Head of caudate nucleus (tissue), 42 donors: ENCODE data around the gene PBRM1.
"Not testable (repeated sequence)": the region's sequence is repeated elsewhere in the genome, so short reads cannot be mapped to it uniquely, and the experiment has no call there.

Source experiments
- DNase-seq, 42 donors: peaks; one replicate each; pipeline versions ENCODE4 v3.0.0 to v3.0.0-alpha.2; 2020 to 2021; ENCODE audit warnings: mixed read lengths in 7 of 42
- intact Hi-C: fragments of 100-400 bp; cut with DNase I; formaldehyde crosslinking; loops from one replicate; pipeline ENCODE4 v1.15.0; 2022

PBRM1 gene

DNA sequence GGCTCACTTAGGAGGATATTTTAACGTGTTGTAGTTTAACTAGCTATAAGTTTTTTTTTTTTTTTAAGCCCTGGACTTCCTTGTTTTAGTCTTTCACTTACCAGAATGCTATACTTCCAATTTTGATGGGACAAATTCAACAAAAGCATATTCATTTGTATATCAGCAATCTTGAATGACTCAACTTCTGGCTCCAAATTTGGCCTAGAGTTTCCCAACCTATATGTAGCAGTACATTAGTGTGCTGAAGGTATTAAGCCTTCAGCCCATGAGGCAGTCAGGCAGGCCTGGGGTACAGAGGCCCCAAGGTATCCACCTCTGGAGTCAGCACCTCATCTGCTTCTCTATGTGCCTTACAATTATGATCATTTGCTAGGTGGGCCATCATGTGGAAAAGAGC, 5.9 kb downstream of the PBRM1 start:
- intact Hi-C loops: loop anchor here (10.0 kb wide), 2 partner anchors 75 to 205 kb away; no protein-coding TSS in a partner anchor
- DNase-seq: no peak

DNA sequence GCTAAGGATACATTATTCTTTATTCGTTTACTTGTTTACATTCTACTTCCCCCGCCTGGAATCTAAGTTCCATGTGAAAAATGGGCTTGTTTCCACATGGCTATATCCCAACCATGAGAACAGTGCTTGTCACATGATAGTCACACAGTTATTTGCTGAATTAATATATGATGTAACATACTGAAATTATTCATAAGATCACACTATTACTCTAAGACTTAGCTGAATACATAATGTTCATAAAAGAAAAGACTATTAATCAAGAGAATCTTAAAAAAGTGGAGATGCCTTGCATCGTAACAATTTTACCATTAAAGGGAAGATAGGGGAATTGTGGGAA, 6.5 kb downstream of the PBRM1 start:
- intact Hi-C loops: loop anchor here (10.0 kb wide), 1 partner anchor 74 kb away; no protein-coding TSS in a partner anchor
- DNase-seq: no peak

DNA sequence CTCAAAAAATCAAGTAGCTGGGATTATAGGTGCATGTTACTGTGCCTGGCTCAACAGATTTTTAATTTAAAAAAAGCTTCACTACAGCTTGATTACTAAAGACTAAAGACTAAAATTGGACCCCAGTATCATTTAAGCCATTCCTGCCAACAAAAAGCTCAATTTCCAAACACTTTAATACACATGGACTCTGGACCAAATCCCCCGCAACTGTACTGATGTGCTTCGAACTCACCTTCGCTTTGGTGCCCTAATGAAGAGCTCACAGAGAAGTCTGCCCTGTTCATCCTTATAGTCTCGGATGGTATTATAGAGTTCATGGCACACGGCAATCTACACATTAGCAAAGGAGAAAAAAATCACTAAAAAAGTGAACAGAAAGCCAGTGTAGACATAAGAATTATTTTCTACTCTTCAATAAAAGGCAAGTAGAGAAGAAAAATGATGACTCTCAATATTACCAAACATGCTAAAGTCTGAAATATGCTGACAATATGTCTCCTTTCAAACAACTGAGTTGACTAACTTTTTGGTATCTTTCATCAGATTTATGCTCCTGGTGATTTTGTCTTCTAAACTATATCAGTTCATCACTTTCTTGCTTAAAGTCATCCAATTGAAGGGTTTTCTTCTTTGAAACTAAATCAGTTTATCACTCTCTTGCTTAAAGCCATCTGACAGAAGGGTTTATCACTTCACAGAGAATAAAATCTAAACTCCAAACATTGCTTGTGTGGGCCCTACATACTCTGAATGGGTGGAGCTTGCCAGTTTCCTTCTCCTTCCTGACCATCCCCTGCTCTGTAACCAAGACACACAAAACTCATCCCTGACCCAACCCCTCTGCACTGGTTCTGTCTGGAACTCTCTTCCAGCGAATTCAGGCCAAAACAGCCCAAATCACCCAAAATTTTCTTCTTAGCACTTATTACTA, 7.2 kb downstream of the PBRM1 start:
- intact Hi-C loops: loop anchor here (10.0 kb wide), 1 partner anchor 74 kb away; no protein-coding TSS in a partner anchor
- no peak for DNase-seq

DNA sequence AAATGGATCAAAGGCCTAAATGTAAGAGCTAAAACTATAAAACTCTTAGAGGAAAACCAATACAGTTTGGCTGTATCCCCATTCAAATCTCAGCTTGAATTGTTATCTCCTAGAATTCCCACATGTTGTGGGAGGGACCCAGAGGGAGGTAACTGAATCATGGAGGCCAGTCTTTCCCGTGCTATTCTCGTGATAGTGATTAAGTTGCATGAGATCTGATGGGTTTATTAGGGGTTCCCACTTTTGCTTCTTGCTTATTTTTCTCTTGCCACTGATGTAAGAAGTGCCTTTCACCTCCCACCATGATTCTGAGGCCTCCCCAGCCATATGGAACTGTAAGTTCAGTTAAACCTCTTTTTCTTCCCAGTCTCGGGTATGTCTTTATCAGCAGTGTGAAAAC, 9.5 kb downstream of the PBRM1 start:
- not testable (repeated sequence) for DNase-seq
- intact Hi-C loops: loop anchor here (10.0 kb wide), 1 partner anchor 71 kb away; no protein-coding TSS in a partner anchor

DNA sequence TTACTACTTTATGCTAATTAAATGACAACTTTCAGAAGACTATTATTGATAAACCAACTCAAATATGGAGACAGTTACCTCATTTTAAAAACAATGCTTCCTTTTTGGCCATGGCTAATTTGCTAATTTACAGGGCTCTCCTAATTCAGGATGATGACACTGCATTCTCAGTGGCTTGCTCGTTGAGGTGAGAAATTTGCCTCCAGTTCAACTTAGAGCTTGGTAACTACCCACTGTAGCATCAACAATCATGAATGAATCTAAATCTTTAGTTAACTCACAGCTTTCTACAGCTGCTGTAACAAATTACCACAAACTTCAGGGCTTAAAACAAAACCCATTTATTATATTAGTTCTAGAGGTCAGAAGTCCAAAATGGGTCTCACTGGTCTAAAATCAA, 14.0 kb downstream of the PBRM1 start:
- intact Hi-C loops: loop anchor here (10.0 kb wide), 1 partner anchor 67 kb away; no protein-coding TSS in a partner anchor
- no peak for DNase-seq

DNA sequence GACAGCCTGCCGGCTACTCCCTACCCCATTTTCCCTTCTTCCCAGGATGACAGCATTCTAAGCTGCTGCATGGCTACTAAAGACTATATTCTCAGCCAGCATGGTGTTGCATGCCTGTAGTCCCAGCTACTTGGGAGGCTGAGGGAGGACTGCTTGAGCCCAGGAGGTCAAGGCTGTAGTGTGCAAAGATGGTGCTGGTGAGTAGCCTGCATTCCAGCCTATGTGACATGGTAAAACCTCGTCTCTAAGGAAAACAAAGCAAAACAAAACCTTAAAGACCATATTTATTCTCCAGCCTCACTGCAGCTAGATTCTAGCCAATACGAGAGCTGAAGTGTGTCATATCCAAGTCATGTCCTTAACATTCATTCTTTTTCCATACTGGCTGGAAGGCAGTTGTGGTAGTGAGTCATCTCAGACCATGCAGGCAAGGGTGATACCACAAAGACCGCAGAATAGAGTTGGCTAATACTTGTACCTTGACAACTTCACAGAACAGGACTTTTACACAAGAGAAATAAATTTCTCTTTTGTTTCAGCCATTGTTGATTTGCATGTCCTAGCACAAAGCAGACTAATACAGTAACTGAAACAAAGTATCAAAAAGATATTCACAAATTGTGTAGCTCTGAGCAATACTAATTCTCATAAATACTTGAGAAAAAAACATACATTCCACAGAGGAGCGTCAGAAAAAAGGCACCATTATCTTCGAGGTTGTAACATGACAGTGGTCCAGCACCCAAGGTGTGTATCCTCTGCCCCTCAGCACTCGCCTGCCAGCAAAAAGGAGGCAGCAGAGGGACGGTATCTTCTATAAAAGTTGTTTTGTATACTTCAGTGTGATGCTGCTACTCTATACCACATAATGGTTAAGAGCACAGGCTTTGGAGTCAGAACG, 14.8 kb downstream of the PBRM1 start:
- DNase-seq: no peak
- intact Hi-C loops: loop anchor here (10.0 kb wide), 1 partner anchor 66 kb away; no protein-coding TSS in a partner anchor

DNA sequence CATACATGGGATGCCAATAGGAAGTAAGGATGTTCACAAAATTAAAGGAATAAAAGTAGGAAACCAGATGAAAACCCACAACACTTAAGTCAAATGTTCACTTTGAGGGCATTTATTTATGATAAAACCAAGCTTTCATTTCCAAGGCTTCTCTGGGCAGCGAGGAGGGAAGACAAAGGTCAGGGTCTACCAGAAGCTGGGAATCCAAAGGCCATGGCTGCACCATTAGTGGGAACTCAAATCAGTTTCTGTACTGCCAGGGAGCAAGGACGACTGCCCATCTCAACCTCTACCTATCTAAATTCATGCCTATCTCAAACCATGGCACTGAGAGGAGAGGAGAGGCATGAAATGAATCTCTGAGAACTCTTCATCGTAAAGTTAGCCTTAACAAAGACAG, 22.6 kb downstream of the PBRM1 start:
- intact Hi-C loops: no loop called here
- no peak for DNase-seq

DNA sequence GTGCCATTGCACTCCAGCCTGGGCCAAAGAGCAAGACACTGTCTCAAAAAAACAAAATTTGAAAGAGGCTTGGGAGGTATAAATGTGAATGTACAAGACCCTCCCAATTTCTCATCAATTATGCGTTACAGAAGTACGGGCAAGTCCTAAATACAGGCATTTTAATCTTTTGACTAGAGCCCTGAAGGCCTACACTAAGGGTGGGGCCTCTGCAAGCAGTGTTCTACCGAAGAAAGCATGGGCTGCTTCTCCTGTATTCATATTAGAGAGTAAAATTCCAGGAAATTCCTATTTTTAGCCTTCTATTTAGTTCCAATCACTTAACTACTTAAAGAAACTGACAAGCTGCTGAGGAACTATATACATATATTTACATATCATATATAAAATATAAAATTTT, 25.7 kb downstream of the PBRM1 start:
- intact Hi-C loops: no loop called here
- DNase-seq: no peak

DNA sequence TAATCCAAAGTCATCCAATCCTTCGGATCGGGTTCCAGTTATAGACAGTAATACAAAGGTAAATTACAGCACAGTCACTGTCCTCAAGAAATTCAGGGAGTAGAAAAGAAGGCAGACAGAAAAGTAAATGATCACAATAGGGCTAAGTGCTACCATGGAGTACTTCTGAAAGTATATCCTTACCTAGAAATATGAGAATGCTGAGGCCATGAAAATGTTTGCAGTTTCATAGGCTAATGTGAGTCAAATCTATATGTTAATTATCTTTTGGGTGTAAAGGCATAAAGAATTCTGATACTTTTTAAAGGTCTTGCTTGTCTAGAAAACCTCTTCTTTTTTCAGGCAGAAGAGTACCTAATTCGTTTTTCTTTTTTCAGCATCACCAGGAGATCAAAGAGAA, 29.8 kb downstream of the PBRM1 start:
- intact Hi-C loops: no loop called here
- no peak for DNase-seq

DNA sequence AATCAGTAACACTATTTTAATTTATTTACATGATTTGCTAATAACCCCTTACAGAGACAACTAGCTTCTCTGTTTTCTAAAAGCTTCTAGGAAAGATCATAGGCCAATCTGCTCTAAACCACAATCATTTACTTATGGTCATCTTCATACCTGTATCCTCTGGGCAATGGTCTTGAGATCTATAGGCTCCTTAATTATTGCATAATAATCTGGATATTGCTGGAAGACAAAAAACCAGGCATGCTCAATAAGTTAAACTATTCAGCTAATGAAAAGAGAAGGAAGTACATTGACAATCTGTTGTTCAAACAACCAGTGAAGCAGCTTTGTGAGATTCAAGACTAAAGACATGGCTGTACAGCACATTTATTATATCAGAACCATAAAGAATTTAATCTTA, 34.1 kb downstream of the PBRM1 start:
- intact Hi-C loops: no loop called here
- DNase-seq: no peak

DNA sequence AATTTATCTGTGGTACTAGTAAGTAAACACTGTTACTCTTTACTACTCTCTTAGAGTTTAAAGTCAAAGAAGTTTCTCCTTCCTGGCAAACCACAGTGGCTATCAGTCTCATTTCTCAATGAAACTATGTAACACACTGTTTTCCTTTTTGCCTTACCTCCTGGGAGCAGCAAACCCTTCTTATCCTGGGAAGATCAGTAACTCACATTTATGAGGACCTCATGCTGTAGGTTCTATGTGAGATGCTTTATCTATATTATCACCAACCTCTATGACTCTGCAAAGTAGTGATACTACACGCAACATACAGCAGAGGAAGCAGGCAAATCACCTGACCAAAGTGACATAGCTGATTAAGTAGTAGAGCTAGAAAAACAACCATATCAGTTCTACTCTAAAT, 35.3 kb downstream of the PBRM1 start:
- intact Hi-C loops: no loop called here
- DNase-seq: no peak

DNA sequence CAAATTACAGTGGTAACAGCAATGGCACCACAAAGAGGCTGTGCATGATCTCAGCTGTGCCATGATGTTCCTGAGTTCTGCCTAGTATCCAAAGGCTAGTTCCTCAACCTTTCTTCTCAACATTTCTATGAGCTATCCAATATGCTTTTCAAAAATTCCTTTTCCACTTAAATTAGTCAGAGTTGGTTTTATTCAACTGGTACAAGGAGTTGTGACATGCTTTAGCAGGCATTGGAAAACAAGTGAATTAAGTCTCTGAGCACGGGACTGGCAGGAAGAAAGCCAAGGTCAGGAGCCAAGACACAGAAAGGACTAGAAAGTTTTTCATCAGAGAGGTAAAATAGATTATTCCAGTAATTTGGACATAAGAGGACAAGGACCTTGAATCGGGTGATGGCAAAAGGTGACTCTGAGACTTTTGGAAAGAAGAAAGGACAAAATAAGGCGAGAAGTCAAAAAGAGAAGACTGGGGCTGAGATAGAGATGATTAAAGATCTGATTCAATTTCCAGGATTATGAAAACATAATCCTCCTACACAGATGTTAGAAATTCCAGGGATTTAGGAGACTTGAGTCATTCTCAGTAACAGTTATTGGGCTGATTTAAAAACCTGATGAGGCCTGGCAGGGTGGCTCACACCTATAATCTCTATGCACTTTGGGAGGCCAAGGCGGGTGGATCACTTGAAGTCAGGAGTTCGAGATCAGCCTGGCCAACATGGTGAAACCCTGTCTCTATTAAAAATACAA, 36.1 kb downstream of the PBRM1 start:
- intact Hi-C loops: no loop called here

DNA sequence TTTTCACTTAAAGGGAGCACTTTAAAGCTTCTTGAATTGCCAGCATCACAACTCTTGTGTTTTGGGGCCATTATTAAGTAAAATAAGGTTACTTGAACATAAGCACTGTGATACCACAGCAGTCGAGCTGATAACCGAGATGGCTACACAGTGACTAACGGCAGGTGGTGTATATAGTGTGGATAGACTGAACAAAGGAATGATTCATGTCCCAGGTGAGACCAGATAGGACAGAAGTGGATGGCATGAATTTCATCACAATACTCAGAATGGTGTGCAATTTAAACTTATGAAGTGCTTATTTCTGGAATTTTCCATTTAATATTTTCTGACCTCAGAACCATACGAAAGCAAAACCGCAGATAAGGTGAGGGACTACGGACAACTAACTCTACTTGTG, 40.2 kb downstream of the PBRM1 start:
- intact Hi-C loops: no loop called here
- no peak for DNase-seq

More for the DNA sequence above, 36.1 kb downstream of the PBRM1 start:
- no peak for DNase-seq

DNA sequence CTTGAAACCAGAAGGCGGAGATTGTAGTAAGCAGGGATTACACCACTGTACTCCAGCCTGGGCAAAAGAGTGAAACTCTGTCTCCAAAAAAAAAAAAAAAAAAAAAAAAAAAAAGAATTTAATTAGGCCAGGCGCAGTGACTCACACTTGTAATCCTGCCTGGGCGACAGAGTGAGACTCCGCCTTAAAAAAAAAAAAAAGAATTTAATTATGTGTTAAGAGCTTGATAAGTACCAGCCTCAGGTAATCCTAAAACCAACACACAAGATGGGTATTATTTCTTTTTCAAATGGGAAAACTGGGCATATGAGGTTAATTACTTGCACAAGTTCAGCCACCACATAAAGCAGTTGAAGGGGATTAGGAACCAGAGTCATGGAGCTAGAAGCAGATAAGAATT, 49.0 kb downstream of the PBRM1 start:
- peak in 1 of 42 donors; percentile 7 for DNase-seq
- intact Hi-C loops: no loop called here

DNA sequence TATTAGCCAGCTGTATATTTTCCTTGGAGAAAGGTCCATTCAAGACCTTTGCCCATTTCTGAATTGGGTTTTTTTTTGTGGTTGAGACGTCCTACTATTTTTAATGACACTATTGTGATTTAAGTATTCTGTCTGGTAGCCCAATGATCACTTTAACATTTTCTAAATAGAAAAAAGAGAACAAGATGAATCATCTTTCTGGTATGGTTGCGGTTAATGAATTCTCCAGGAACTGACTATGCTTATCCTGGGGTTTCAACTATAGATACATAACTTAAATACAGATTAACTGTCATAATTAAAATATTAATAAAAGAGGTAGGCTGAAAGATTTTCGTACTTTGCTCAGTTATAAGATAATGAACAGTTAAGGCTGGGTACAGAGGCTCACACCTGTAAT, 51.9 kb downstream of the PBRM1 start:
- DNase-seq: no peak
- intact Hi-C loops: no loop called here

DNA sequence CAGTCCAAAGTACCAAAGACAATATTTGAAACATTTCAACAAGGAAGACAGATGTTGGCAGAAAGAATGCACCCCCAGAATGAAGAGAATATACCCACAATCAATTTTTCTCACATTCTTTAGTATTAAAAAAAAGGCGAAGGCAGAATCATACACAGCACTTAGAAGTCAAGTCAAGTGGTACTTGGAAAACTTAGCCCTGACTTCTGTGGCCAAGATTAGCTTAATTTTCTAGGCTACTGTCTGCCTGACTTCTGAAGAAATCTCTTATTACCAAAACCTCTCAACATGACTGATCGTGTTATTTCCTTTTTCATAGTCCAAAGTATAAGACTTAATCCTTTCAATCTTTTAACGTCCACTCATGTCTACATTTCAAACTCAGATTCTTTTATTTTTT, 60.7 kb downstream of the PBRM1 start:
- DNase-seq: no peak
- intact Hi-C loops: no loop called here

DNA sequence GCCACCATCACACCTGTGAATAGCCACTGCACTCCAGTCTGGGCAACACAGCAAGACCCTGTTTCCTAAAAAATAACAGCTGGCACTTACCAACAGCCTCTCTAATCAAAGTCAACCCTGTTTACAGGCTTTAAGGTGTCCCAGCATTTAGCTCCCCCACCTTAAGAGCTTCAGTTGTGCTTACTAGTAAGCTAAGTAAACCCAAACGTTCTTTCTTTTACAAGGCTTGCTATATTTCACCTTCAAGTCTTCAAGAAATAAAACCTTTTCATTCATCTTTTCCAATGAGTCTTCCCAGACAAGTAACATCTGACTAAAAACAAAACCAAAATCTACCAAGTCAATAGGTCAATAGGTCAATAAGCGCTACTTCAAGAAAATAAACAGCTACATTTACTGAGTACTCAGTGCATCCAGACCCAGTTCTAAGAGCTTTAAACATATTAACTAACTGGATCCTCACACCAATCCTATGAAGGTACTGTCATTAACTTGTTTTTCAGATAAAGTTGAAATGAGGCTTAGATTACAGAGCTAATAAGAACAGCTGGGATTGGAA, 62.4 kb downstream of the PBRM1 start:
- intact Hi-C loops: no loop called here
- DNase-seq: no peak

DNA sequence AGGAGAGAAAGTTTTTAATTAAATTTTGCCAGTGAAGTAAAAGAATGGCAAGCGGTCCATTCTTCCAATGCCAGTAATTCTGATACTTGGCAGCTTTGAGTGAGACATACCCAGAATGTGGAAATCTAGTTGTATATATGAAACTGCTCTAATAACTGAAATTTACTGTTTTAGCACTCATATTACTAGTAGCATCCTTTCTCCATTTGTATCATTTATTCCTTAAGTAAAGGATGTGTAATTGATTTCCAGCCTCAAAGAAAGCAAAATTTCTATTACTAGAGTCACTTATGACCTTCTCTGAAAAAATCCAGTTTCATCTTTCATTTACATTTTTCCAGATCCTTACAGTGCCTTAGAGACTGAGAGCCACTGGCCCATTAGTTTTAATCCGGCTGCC, 65.1 kb downstream of the PBRM1 start:
- DNase-seq: no peak
- intact Hi-C loops: no loop called here

DNA sequence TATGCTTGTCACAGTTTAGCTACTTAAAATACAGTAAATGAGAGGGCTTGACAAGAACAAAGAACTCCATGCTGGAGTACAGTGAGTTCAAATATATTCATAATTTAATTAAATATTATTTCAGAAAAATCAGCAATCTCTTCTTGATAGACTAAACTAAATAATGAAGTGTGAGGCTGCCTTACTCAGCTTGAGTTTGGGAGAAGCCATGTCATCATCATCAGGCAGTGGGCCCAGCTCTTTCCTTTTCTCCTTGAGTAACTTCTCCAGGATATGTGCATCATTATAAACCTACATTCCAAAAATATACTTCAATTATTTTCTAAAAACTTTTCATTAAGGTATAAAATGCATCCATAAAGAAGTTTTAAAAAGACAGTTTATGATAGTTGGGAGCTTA, 70.5 kb downstream of the PBRM1 start:
- no peak for DNase-seq

More for the DNA sequence above, 70.5 kb downstream of the PBRM1 start:
- intact Hi-C loops: no loop called here
